Bronchus fibroblast of lung (primary cell): Measurements from ENCODE around the gene PNMT. TPM values are rescaled to one million over a fixed set of nuclear protein-coding genes. Genes with fewer than 3 reads are reported as not detected.

Experiments used
- total RNA-seq: library from RNA; depleted of rRNA; stranded (reverse); fragments of >200 nt; gene quantifications from 2 replicates; pipeline ENCODE4 v1.2.3, GENCODE V29; 2015

The PNMT gene, protein sequence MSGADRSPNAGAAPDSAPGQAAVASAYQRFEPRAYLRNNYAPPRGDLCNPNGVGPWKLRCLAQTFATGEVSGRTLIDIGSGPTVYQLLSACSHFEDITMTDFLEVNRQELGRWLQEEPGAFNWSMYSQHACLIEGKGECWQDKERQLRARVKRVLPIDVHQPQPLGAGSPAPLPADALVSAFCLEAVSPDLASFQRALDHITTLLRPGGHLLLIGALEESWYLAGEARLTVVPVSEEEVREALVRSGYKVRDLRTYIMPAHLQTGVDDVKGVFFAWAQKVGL
- not detected in 2 replicates for total RNA-seq

GRCh38 chr17:39667945-39668924, at the start of gene PNMT:
TSS of gene PNMT (plus strand) at chr17:39668453. CDS start at chr17:39668476, 23 bp downstream.

GRCh38 chr17:39626171-39627046, 41.8 kb upstream of the PNMT start, which contains the start of gene PPP1R1B:
TSS of gene PPP1R1B (plus strand) at chr17:39626952. CDS start at chr17:39627393, 441 bp downstream.

GRCh38 chr17:39636927-39637736, 31.1 kb upstream of the PNMT start, which contains the start of gene STARD3:
TSS of gene STARD3 (plus strand) at chr17:39637144. CDS start at chr17:39653532, 16,388 bp downstream.

GRCh38 chr17:39664581-39665561, 3.4 kb upstream of the PNMT start, which contains the start of gene TCAP:
TSS of gene TCAP (plus strand) at chr17:39665349. CDS start at chr17:39665360, 11 bp downstream.

GRCh38 chr17:39687546-39688474, 19.6 kb downstream of the PNMT start, which contains the start of gene PGAP3:
TSS of gene PGAP3 (minus strand) at chr17:39688057. CDS start at chr17:39688014, 43 bp downstream.

GRCh38 chr17:39699818-39700147, 31.5 kb downstream of the PNMT start, which contains the start of gene ERBB2:
TSS of gene ERBB2 (plus strand) at chr17:39700064. CDS start at chr17:39700239, 175 bp downstream.

Other genes with a start within 250 kb of the PNMT start
- gene MED1, start 217.2 kb upstream of the PNMT start, total RNA-seq: 16.8 and 17.5 TPM in 2 replicates
- gene CDK12, start 207.0 kb upstream of the PNMT start, total RNA-seq: 13.2 and 16.0 TPM in 2 replicates
- not detected in 2 replicates for gene NEUROD2, start 60.5 kb upstream of the PNMT start, total RNA-seq
- gene PPP1R1B, start 41.5 kb upstream of the PNMT start, total RNA-seq: 0.45 TPM in 1 of 2 replicates, not detected in the other
- 39.1 and 40.9 TPM in 2 replicates for gene STARD3, start 31.3 kb upstream of the PNMT start, total RNA-seq
- gene TCAP, start 3.1 kb upstream of the PNMT start, total RNA-seq: 0.17 and 0.30 TPM in 2 replicates
- 7.9 and 9.1 TPM in 2 replicates for gene PGAP3, start 19.6 kb downstream of the PNMT start, total RNA-seq
- 27.7 and 35.5 TPM in 2 replicates for gene ERBB2, start 31.6 kb downstream of the PNMT start, total RNA-seq
- gene MIEN1, start 62.1 kb downstream of the PNMT start, total RNA-seq: 71.5 and 77.4 TPM in 2 replicates
- 0.45 and 0.84 TPM in 2 replicates for gene GRB7, start 69.5 kb downstream of the PNMT start, total RNA-seq
- not detected in 2 replicates for gene IKZF3, start 195.9 kb downstream of the PNMT start, total RNA-seq
- gene ZPBP2, start 199.7 kb downstream of the PNMT start, total RNA-seq: not detected in 2 replicates